ENCODE results near the gene SURF2.
"Not testable (repeated sequence)": the region's sequence is repeated elsewhere in the genome, so short reads cannot be mapped to it uniquely, and the experiment has no call there.

The SURF2 gene

GRCh38 chr9:133377280-133377679 lies 20.9 kb downstream of the SURF2 start:
- DNase-seq (ENCODE audit: low read depth), result not testable (repeated sequence)

GRCh38 chr9:133377721-133378216 lies 21.4 kb downstream of the SURF2 start:
- peak; percentile 77 for DNase-seq (ENCODE audit: low read depth)

DNA sequence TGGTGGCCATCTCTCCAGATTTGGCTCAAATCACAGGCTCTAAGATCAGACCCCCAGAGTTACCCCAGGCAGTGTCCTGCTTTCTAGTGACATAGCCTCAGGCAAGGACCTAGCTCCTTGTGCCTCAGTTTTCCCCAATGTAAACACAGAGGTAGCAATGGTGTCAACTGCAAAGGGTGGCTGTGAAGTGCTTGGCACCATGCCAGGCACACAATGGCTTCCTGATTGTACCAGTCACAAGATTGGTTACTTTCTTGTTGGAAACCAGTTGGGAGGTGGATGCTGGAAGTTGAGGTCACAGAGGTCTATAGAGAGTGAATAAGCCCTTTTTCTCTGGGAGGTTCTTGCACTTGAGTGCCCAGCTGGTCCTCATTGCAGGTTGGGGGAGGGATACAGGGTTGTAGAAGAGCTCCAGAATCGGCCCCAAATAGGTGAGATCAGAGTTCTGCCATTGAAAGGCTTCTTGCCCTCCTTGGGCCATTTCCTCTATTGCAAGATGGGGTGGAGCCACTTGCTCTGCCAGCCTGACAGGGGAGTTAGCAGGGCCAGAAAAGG lies 22.1 kb downstream of the SURF2 start:
- DNase-seq (ENCODE audit: low read depth), result no peak

DNA sequence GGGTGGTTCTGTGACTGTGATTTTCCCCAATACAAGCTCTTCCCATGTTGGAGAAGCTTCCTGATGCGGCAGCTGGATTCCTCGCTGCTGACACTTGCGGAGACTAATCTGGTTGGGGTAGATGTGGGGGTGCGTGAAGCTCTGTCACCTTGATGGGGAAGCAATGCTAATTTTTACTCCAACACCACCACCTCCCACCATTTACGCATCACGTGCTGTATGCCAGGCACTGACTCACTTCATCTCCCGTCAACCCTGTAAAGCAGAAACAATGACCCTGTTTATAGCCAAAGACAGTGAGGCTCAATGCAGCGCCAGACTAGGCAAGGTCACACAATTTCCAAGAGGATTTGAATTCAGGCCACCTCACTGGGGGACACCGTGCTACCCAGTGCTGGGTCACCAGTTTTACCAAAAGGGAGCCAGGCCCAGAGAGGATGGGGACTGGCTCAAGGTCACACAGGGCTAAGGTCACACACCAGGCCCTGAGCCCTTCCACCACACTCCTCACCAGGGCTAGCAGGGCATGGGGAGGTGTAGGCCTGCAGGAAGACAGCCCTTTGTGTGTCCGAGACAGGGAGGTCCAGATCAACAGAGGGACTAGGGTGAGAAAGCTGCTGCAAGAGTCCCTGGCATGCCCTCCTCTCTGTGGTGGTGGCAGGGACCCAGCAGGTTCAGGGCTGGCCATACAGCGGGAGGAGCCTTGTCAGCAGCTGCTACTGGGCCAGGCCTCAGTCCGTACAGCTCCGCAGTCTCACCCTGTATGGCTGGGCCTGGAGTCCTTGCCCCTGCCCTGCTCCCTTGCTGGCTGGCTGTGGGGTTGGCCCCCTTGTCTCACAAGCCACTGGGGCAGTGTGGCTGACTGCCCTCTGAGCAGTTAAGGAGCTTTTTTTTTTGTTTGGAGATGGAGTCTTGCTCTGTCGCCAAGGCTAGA lies 23.1 kb downstream of the SURF2 start:
- DNase-seq (ENCODE audit: low read depth), result no peak

DNA sequence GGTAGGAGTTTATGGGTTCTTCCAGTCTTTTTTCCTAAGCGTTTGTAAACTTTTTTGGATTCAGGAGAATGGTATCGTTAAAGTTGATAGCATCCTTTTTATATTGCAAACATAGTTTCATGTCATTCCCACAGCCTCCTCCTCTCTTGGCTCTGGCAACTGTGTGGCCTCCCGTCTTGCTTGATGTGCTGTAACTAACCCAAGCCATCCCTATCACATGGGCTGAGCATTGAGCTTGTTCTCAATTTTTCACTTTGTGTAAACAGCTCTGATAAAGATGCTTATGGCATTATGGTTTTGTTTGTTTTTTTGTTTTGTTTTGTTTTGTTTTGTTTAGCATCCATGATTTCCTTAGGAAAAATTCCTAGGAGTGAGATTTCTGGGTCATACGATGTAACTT lies 24.4 kb downstream of the SURF2 start:
- no peak for DNase-seq (ENCODE audit: low read depth)

DNA sequence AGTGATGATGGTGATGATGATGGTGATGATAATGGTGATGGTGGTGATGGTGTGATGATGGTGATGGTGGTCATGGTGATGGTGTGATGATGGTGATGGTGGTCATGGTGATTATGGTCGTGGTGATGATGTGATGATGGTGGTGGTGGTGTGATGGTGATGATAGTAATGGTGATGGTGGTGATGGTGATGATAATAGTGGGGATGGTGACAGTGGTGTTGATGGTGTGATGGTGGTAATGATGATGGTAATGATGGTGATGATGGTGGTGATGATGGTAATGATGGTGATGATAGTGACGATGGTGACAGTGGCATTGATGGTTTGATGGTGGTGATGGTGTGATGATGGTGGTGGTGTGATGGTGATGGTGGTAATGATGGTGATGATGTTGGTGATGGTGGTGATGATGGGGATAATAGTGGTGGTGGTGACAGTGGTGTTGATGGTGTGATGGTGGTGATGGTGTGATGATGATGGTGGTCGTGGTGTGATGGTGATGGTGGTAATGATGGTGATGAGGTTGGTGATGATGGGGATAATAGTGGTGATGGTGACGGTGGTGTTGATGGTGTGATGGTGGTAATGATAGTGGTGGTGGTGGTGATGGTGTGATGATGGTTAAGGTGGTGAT lies 26.3 kb downstream of the SURF2 start:
- DNase-seq (ENCODE audit: low read depth), result no peak

DNA sequence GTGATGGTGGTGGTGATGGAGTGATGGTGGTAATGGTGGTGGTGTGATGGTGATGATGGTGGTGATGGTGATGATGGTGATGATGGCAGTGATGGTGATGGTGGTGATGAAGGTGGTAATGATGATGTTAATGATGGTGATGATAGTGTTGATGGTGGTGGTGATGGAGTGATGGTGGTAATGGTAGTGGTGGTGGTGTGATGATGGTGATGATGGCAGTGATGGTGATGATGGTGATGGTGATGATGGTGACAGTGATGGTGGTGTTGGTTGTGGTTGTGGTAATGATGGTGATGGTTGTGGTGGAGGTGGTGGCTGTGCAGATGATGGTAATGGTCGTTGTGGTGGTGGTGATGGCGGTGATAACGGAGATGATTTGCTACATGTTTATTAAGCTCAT lies 27.1 kb downstream of the SURF2 start:
- DNase-seq (ENCODE audit: low read depth), result no peak

DNA sequence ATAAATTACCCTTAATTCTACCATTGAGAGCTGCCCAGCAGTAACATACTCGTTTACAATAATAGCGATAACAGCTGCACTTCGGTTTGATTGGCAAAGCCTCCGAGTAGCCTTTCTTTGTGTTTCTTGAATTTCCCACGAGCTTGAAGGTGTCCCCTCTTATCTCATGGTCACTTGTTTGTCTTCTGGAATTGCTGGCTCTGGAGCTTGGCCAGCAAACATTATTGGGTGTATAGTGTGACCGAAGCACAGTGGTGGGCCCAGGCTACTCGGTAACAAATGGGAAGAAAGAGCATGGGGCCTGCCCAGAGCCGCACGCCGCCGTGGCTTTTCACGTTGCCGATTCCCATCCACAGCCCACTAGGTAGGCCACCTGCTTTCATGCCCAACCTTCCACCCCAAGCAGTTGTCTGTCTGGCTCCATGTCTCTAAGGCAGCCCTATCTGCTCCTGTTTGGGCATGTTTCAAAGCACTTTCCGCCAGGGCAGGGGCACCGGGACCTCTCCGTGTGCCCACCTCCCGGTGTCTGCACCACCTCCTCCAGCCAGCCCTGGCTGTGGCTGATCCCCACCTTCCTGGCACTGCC lies 28.5 kb downstream of the SURF2 start:
- no peak for DNase-seq (ENCODE audit: low read depth)

- no peak for DNase-seq (ENCODE audit: low read depth)
Observed at GRCh38 chr9:133385452-133385851, 29.1 kb downstream of the SURF2 start.

- no peak for DNase-seq (ENCODE audit: low read depth)
Observed at GRCh38 chr9:133386338-133386737, 30.0 kb downstream of the SURF2 start.

DNA sequence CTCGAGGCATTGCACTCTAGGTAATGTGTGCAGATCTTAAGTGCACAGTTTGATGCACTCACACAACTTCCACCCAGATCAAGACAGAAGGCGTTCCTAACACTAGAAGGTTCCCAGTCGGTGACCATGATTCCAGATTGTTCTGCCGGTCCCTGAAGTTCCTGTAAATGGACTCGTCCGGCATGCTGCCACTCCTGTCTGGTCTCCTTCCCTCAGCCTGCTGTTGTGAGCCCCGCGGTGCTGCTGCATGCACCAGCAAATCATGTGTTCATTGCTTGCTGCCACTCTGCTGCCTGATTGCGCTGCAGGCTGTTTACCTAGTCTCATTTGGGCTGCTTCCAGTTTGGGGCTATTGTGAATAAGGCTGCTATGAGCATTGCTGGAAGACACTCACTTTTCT lies 31.3 kb downstream of the SURF2 start:
- DNase-seq (ENCODE audit: low read depth), result no peak

DNA sequence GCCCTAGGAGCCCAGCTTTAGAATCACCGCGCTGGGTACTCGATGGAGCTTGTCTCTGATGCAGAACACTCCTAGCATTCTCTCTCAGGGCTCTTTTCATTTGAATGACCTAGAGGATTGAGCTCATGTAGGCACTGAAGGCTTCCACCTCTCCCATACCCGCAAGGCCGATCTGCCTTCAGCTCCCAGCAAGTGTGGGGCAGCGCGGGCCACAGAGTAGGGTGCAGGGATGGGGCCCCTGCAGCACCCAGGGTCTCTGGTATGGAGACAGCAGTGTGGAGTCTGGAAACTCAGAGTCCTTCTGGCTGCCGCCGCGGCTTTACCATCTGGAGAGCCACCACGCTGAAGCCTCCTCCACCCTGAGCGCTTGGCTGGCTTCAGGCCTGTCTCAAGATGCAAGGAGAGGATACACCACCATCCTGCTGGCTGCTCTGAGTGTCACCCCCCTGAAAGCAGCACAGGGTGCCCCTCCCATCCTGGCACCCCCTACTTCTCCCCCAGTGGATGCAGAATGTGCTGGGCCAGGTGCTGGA lies 32.7 kb downstream of the SURF2 start:
- DNase-seq (ENCODE audit: low read depth), result no peak

GRCh38 chr9:133389562-133389961 lies 33.2 kb downstream of the SURF2 start:
- no peak for DNase-seq (ENCODE audit: low read depth)

GRCh38 chr9:133390713-133391112 lies 34.4 kb downstream of the SURF2 start:
- DNase-seq (ENCODE audit: low read depth), result no peak

- not testable (repeated sequence) for DNase-seq (ENCODE audit: low read depth)
Observed at GRCh38 chr9:133391449-133391848, 35.1 kb downstream of the SURF2 start.

DNA sequence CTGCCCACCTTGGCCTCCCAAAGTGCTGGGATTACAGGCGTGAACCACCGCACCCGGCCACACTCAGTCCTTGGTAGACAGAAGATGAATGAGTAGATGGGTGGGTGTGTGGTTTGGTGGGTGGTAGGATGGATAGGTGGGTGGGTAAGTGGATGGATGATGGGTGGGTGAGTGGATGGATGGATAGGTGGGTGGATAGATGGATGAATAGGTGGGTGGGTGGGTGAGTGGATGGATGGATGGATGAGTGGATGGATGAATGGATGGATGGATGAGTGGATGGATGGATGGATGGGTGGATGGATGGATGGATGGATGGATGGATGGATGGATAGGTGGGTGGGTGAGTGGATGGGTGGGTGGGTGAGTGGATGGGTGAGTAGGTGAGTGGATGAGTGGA lies 36.0 kb downstream of the SURF2 start:
- DNase-seq (ENCODE audit: low read depth), result not testable (repeated sequence)

DNA sequence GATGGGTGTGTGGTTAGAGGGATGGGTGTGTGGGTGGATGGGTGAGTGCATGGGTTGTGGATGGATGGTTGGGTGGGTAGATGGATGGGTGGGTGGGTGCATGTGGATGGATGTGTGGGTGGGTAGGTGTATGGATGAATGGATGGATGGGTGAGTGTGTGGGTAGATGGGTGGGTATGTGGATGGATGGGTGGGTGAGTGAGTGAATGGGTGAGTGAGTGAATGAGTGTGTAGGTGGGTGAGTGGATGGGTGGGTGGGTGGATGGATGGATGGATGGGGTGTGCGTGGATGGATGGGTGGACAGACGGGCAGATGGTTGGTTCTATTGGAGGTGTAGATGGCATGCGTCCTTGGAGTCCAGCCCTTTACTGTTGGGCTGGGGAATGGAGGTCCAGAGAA lies 37.0 kb downstream of the SURF2 start:
- DNase-seq (ENCODE audit: low read depth), result no peak

DNA sequence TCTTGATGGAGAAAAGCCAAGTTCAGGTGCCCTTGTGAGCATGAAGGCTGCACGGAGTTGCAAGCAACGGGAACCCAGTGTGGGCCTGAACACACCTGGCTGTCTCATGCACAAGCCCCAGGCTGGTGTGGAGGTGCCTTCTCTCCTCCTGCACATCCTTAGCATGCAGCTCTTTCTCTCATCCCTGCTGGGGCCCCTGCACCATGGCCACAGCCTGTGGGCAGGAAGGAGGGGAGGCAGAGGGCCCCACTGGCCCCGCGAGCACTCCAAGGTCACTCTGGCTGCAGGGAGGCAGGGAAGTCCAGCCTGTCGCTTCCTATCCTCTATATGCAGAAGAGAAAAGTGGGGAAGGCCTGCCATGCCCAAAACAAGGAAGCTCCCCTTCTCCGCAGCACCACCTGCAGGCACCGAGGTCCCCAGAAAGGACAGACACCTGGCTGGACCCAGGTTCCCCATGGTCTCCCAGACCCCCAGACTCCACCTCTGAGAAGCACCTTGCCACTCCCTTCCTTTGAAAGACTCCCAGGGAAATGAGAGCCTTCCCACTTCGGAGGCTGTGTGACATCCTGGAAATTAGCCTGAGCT lies 38.4 kb downstream of the SURF2 start:
- DNase-seq (ENCODE audit: low read depth), result no peak

- DNase-seq (ENCODE audit: low read depth), result no peak
Observed at GRCh38 chr9:133396952-133397351, 40.6 kb downstream of the SURF2 start.

DNA sequence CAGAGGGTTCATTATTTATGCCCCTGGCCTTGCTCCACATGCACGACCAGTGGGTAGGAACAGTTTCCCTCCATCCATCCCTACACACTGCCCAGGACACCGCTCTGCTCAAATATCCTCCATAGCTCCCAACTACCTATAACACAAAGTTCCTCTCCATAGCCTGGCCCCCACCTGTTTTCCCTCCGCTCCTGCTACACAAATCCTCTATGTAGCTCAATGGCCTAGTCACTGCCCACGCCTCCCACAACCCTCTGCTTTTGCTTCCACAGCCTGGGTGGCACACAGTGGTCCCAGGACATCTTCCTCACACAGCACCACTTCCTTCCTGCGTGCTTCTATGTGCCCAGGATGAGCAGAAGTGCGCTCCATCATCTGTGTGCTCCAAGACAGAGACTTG lies 41.0 kb downstream of the SURF2 start:
- DNase-seq (ENCODE audit: low read depth), result no peak

DNA sequence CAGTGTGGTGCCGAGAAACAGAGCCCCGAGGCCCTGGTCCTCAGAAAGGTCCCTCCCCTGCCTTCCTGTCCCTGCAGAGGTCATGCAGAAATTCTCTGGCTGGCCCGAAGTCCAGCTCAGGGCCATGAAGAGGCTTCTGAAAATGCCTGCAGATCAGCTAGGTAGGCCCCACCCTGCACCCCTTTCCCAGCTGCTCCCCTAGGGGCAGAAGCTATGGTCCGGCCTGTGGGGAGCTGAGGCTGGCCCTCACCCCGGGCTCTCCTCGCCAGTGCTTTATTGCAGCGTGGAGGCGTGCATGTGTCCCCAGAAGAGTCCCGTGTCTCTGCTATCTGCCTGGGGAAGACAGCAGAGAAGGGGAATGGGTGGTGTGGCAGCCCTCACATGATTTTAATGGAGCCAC lies 41.5 kb downstream of the SURF2 start:
- no peak for DNase-seq (ENCODE audit: low read depth)

DNA sequence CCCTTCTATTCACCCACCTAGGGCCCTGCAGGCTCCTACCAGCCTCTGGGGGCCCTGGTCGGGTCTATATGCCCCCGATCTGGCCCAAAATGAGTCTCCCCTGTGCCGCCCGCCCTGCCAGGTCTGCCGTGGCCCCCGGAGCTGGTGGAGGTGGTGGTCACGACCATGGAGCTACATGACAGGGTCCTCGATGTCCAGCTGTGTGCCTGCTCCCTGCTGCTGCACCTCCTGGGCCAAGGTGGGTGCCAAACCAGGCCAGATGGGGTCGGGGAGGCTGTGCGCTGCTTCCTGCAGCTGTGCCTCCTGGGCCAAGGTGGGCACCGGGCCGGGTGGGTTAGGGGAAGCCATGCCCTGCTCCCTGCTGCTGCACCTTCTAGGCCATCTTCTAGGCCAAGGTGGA lies 43.9 kb downstream of the SURF2 start:
- no peak for DNase-seq (ENCODE audit: low read depth)

Data from GM04504 (cell line).